Left ventricle myocardium inferior (tissue), 1 donor: ENCODE results near the gene FLOT1. TPM values are rescaled to one million over a fixed set of nuclear protein-coding genes. Genes with fewer than 3 reads are reported as not detected.
A peak's percentile ranks its signal among the peaks of the same experiment; 100 is the strongest.

Experiments
- DNase-seq: peaks from one replicate; pipeline ENCODE4 v3.0.0-alpha.2; 2020
- H3K27ac ChIP-seq: fragments of 200-600 bp; replicated peaks from 2 replicates; pipeline ENCODE4 v1.8.0; 2021
- H3K27me3 ChIP-seq: fragments of 200-600 bp; 2 replicates; pipeline ENCODE4 v1.8.0; 2021; ENCODE audit warnings: low read depth
- H3K36me3 ChIP-seq: fragments of 200-600 bp; 2 replicates; pipeline ENCODE4 v1.8.0; 2021
- H3K4me1 ChIP-seq: fragments of 200-600 bp; 2 replicates; pipeline ENCODE4 v1.8.0; 2021
- H3K4me3 ChIP-seq: fragments of 200-600 bp; 2 replicates; pipeline ENCODE4 v1.8.0; 2021; ENCODE audit warnings: mild to moderate bottlenecking, moderate library complexity
- H3K9me3 ChIP-seq: fragments of 200-600 bp; replicated peaks from 2 replicates; pipeline ENCODE4 v1.8.0; 2021
- intact Hi-C: fragments of 100-400 bp; cut with micrococcal nuclease; formaldehyde crosslinking; loops from one replicate; pipeline ENCODE4 v1.11.0; 2022
- total RNA-seq: library from RNA; stranded (reverse); fragmentation: NEBNext Ultra II Directional; extraction: Animal tissue kit (Norgen Biotek cat#: 25700); gene quantifications from one replicate; pipeline ENCODE4 v1.2.1, GENCODE V29; 2021
- TF ChIP-seq, protein P1 (sequence below): fragments of 200-600 bp; IDR thresholded peaks from 2 replicates; pipeline ENCODE4 v1.8.0; 2021; ENCODE audit warnings: antibody characterized with exemption, mild to moderate bottlenecking, borderline replicate concordance
- donor health status: DM: no; HTN: yes; CAD: no; lungs with severe emphysema.

FLOT1 gene
- total RNA-seq, 1 donor from 2014 or later, result 223 TPM

DNA sequence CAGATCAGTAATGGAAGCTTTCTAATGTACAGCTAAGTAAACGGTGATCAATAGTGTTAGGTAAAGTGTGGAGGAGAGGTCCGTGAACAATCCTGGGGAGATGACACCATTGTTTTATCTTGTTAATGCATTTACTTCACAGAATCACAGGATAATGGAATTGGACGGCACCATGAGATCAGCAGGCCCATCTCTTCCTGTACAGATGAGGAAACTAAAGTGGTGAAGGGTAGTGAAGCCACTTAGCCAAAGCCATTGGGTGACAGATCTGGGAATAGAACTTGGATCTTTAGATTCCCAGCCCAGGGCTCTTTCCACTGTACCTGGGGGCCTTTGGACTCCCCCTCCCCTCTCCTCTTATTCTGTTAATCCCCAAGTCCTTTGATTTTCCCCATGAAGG, 28.1 kb upstream of the FLOT1 start:
- Histone ChIP-seq H3K27ac (no peak overlapping the region), H3K9me3 (no peaks in the 10 kb centered on the region), H3K27me3 (no peaks in the 10 kb centered on the region), H3K4me1 (peaks cover 41% of the 10 kb centered on the region), H3K4me3 (no peak overlapping the region), H3K36me3 (no peaks in the 10 kb centered on the region)
- intact Hi-C loops, result no loop called here
- TF ChIP-seq, protein P1, sequence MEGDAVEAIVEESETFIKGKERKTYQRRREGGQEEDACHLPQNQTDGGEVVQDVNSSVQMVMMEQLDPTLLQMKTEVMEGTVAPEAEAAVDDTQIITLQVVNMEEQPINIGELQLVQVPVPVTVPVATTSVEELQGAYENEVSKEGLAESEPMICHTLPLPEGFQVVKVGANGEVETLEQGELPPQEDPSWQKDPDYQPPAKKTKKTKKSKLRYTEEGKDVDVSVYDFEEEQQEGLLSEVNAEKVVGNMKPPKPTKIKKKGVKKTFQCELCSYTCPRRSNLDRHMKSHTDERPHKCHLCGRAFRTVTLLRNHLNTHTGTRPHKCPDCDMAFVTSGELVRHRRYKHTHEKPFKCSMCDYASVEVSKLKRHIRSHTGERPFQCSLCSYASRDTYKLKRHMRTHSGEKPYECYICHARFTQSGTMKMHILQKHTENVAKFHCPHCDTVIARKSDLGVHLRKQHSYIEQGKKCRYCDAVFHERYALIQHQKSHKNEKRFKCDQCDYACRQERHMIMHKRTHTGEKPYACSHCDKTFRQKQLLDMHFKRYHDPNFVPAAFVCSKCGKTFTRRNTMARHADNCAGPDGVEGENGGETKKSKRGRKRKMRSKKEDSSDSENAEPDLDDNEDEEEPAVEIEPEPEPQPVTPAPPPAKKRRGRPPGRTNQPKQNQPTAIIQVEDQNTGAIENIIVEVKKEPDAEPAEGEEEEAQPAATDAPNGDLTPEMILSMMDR, result no peak
- no peak for DNase-seq

DNA sequence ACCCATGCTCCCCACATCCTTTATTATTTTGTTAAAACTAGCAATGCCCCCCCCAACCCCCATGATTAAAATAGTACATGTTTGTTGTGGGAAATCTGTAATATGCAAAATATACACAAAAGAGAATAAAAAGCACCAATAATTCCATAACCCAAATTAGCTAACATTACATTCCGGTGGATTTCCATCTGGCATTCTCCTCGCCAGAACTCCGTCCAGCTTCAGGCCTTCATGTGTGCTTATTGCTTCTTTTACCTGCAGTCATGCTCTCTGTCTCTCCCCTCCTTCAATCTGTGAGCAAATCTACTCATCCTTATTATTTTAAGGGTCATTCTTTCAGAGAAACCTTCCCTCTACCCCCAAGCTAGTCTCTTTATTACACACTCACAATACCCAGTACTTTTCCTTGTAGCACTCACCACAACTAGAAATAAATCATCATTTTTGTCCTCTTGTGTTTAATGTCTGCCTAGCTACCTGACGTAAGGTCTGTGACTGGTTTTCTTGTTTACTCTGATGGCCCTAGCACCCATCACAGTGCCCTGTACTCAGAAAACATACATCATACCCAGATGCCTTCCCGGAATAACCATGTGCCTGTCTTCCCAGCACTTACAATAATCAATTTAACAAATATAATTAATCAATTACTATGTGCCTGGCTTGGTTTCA, 27.5 kb upstream of the FLOT1 start:
- Histone ChIP-seq H3K4me1 (peaks cover 44% of the 10 kb centered on the region), H3K27ac (peak overlapping the region; percentile 49), H3K4me3 (no peak overlapping the region), H3K27me3 (no peaks in the 10 kb centered on the region), H3K9me3 (no peaks in the 10 kb centered on the region), H3K36me3 (no peaks in the 10 kb centered on the region)
- intact Hi-C loops, result no loop called here
- TF ChIP-seq, protein P1, result no peak
- no peak for DNase-seq

GRCh38 chr6:30769088-30769852, 26.8 kb upstream of the FLOT1 start:
- intact Hi-C loops, result no loop called here
- Histone ChIP-seq H3K4me1 (peaks cover 45% of the 10 kb centered on the region), H3K9me3 (no peaks in the 10 kb centered on the region), H3K4me3 (no peak overlapping the region), H3K27ac (peak overlapping the region; percentile 49), H3K27me3 (no peaks in the 10 kb centered on the region), H3K36me3 (no peaks in the 10 kb centered on the region)
- no peak for DNase-seq
- TF ChIP-seq, protein P1, result no peak

DNA sequence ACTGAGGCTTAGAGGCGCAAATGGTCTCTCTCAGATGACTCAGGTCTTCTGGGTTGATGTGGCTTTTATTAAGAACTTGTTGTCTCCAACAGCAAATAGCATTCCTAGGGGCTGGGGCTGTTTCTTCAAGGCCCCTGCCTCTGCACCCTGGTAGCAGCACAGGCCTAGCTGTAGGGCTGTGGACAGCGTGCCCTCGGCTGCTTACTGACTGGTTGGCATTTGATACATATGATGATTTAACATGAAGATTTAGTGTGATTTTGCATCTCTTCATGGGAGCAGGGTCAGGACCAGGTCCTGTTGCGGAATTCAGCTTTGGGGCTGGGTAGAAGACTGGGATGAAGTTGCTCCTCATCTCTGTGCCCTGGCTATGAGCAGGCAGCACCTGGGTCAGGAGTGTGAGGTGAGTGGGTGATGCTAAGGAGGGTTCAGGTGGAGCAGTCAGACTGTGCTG, 26.2 kb upstream of the FLOT1 start:
- Histone ChIP-seq H3K4me1 (peaks cover 51% of the 10 kb centered on the region), H3K27ac (peak overlapping the region; percentile 49)

DNA sequence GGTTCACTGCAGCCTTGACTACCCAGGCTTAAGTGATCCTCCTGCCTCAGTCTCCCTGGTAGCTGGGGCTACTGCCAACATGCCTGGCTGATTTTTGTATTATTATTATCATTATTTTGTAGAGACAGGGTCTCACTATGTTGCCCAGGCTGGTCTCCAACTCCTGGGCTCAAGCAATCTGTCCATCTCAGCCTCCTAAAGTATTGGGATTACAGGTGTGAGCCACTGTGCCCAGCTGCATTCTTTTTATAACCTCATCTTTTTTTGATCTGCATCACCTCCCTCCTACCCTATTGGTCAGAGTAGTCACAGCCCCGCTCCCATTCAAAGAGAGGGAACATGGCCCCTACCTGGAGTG, 25.4 kb upstream of the FLOT1 start:
- TF ChIP-seq, protein P1, result no peak
- intact Hi-C loops, result no loop called here
- Histone ChIP-seq H3K27ac (no peak overlapping the region), H3K27me3 (no peaks in the 10 kb centered on the region), H3K4me3 (no peak overlapping the region), H3K36me3 (no peaks in the 10 kb centered on the region), H3K4me1 (peaks cover 54% of the 10 kb centered on the region), H3K9me3 (no peaks in the 10 kb centered on the region)
- no peak for DNase-seq

More for the DNA sequence above, 26.2 kb upstream of the FLOT1 start:
- intact Hi-C loops, result no loop called here
- TF ChIP-seq, protein P1, result no peak
- Histone ChIP-seq H3K9me3 (no peaks in the 10 kb centered on the region), H3K4me3 (no peak overlapping the region), H3K27me3 (no peaks in the 10 kb centered on the region), H3K36me3 (no peaks in the 10 kb centered on the region)
- DNase-seq, result no peak
